KG1 (cell line): ENCODE data around the gene CIITA.

Experiments
- DNase-seq: peaks from one replicate; lab custom pipeline; 2025; lab: John Stamatoyannopoulos, UW

CIITA gene

DNA sequence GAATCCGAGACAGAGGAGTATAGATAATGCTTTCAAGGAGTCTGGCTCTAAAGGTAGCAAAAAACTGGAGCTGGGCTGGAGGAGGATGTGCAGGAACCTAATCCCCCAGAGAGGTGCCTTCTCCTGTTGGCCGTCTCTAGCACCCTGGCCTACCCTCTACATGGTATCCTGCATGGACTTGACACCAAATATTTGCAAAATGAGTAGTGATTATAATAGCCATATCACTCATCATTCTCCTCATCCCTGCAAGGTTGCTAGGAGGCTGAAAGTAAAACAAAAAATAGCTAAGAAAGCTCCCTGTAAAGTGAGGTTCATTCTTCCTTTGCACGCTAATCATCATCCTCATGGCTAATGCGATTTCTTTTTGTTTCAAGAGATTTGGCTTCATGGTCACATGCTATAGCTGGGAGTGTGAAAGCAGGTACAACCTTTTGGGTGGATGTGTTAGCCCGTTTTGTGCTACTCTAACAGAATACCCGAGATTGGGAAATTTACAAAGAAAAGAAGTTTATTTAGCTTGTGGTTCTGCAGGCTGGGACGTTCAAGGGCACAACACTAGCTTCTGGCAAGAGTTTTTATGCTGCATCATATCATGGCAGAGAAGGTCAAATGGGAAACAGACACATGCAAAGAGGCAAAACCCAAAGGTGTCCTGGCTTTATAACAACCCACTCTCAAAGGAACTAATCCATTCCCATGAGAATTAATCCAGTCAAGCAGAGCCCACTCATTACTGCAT is 27.1 kb upstream of the CIITA start:
- DNase-seq, result no peak

DNA sequence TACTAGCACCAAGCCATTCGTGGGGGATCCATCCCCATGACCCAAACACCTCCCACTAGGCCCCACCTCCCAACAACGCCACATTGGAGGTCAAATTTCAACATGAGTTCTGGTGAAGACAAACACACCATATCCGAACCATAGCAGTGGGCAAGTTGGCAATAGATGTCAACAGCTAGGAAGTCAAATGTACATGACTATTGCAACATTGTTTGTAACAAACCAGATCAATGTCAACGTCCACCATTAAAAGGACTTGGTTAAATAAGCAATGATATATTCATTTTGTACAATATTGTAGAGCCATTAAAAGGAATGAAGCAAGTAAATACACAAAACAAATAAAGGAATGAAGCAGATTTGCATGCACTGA is 26.5 kb upstream of the CIITA start:
- DNase-seq, result no peak

GRCh38 chr16:10851512-10851911 is 25.5 kb upstream of the CIITA start:
- DNase-seq, result no peak

DNA sequence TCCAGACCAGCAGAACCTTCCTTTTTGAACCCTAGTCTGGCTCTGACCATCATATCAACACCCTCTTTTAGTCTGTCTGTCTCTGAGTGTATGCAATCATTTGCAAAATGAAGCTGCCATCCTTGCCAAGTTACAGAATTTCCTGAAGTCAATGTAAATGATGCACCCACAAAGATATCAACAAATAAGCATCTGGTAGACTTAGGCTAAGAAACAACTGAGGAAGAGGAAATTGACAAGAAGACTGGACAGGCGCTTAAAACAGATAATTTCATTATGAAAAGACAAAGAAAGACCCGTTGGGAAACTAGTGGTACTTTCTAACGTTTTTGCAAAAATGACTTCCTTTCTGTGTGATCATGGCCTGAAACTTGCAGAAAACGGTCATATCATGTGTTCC is 24.7 kb upstream of the CIITA start:
- no peak for DNase-seq

DNA sequence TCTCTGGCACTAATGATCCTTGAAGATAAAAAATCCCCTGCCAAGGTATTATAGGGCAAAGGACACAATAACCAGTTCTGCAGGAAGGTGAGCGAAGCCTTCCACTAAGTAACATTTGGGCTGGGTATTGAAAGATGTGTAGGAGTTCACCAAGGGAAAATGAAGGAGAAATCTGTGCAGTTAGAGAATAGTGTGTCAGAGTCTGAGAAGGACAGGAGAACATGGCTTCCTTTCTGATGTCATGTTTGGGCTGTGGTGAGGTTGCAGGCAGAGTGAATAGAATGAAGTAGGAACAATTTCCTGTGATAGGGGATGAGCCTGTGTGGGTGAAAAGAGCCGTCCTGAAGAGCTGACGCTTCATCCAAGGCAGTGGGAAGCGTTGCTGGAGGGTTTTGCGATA is 24.1 kb upstream of the CIITA start:
- DNase-seq, result no peak

DNA sequence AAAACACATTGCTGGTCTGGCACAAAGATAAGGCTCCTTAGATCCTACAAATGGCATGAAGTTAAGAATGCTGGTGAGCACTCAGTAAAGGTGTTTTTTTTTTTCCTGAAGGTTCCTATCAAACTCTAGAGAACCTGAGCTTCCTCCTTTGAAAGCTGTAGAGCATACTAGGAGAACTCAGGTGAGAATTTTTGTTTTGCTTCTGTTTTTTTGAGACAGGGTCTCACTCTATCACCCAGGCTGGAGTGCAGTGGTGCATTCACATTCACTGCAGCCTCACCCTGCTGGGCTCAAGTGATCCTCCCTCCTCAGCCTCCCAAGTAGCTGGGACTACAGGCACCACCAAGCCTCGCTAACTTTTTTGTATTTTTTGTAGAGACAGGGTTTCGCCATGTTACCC is 21.0 kb upstream of the CIITA start:
- no peak for DNase-seq

- DNase-seq, result no peak
These were observed 18.8 kb upstream of the CIITA start for GRCh38 chr16:10858203-10858602.

- DNase-seq, result no peak
These were observed 18.0 kb upstream of the CIITA start for GRCh38 chr16:10859020-10859419.

- DNase-seq, result no peak
These were observed 17.3 kb upstream of the CIITA start for GRCh38 chr16:10859658-10860057.

- DNase-seq, result no peak
These were observed 14.6 kb upstream of the CIITA start for GRCh38 chr16:10862438-10862837.

GRCh38 chr16:10865991-10866966 is 10.7 kb upstream of the CIITA start:
- no peak for DNase-seq

DNA sequence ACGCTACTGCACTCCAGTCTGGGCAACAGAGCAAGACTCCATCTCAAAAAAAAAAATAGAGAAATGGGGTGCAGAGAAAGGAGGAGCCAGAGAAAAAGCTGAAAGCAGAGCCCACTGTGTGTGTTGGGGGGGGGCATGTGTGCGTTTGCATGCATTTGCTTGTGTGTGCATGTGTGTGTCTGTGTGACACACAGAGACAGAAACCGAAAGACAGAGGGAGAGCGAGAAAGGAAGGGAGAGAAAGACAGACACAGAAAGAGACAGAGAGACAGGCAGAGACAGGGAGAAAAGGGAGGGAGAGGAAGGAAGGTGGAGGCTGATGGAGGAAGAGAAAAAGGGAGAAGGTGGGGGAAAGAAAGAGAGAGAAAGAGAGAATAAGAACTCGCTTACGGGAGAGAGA is 9.8 kb upstream of the CIITA start:
- no peak for DNase-seq

DNA sequence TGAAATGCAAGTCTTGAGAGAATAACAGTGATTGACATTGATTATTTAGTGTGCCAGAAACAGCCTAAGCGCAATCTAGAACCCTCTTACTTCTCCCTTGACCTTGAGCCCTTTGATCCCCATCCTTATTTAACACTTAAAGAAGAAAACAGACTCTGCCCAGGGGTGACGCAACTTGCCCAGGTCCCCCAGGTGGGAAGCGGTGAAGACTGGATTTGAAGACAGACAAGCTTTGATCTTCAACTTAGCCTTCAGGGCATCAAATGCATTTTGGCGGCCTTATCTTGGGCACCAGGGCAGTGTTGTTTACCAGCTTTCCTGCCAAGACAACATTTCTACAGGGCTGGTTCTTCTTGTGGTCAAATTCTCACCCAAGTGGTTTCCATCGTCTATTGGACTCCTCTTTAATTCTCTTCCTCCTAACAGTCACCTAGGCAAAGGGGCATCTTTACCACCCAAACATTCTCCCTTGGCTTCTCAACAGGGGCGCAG is 8.9 kb upstream of the CIITA start:
- DNase-seq, result peak; percentile 44

- peak; percentile 77 for DNase-seq
These were observed 8.2 kb upstream of the CIITA start for GRCh38 chr16:10868596-10869469.

DNA sequence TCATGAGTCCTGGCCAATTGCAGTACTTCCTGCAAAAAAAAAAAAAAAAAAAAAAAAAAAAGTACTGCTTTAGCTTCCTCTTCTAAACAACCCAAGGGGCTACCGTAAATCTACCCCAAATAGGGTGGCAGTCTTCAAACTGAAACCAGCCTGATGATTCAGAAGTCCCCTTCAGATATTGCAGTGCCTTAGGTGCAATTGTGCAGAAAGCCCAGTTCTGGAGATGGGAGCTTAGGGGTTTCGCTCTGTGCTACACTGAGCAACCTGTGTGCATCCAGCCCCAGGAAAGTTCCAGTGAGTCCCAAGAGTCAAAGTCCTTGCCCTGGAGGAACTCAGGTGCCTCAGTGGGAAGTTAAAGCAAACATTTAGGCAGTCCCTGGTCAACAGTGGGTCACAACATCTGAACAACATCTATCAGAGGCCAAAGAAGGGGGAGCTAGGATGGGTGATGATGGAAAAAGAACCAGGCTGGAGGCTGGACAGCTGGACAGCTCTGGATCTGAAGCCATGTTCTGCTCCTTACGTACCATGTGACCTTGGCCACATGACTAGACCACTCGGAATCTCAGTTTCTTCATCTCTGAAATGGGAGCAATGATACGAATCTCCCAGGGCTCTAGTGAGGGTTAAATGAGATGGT is 6.7 kb upstream of the CIITA start:
- DNase-seq, result peak; percentile 52

GRCh38 chr16:10870808-10871156 is 6.2 kb upstream of the CIITA start:
- DNase-seq, result no peak

DNA sequence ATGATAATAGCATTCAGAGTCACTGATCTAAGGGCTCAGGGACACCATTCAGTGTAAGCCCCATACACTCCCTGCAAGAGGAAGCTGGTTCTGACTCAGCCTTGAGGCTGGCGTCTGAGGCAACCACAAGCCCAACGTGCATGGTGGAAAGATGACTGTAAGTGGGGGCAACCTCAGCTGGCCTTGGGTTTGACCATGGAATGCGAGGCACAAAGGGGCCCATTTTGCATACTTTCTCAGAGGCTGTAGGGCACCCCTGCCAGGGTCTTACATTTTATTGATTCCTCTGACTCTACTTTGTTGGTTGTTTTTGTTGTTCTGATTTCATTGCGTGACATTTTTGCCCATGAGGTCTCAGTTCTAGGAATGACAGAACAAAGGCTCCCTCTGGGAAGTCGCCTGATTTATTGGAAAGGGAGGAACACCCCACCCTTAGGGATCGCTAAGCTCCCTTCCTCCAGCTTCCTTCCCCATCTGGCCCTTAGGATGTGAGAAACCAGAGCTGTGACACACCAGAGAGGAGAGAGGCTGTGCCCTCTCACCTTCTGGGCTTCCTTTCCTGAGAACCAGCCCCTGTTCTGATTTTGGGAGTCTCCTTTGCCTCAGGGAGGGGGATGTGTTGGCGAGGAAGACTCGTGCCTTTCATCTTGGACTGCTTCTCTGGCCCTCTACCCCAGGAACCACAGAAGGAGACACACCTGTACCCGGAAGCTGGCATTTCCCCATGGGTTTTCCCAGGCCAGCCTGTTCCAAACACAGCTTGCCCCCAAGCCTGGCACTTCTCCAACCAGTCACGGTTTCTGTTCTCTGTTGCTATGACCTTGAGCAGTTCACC is 5.6 kb upstream of the CIITA start:
- DNase-seq, result peak; percentile 45

DNA sequence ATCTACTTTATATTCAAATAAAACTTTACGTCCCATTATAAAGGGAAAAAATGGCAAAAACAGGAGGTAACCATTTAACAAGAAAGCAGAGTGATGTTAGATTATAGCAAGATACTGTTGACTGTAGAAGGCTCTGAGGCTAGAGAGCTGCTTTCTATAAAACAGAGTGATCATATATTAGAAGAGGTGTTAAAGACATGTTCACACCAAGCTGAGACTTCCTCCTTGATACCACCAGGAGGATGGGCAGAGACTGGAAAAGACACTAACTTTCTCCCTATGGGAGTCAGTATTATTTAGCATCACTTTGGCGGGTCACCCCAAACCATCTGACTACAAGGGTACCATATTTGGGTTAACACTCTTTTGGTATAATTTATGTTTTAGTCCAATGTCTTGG is 687 bp upstream of the CIITA start:
- DNase-seq, result no peak

DNA sequence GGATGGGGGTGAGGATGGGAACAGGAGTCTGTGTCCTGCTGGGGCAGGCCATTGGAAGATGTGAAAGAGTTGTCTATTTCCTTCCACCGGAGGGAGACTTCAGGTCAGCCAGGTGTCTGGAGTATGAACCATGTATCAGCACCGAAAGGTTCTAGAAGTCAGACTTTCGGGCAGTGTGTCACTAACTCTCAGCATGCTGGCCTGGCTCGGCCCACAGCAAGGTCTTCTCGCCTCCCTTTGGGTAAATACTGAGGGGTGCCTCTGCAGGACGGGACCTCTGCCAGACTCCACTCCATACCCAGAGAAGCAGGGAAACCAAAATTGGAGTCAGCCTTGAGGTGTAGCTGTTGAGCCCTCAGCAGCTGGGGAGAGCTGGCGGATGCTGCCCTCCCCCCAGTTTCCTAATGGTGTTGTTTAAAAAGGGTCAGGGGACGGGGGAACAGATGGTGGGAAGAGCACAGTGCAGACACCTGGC is 507 bp downstream of the CIITA start:
- no peak for DNase-seq

GRCh38 chr16:10878328-10878643 is 1.3 kb downstream of the CIITA start:
- DNase-seq, result no peak
